CD14-positive monocyte (primary cell): Measurements from ENCODE around the gene CADM2. TPM values are rescaled to one million over a fixed set of nuclear protein-coding genes. Genes with fewer than 3 reads are reported as not detected.

Experiments used
- DNase-seq, 3 donors: peaks; one replicate each; pipeline ENCODE4 v3.0.0-alpha.2; 2011 to 2022
- H2AFZ ChIP-seq: 2 replicates; pipeline ENCODE4 v1.6.0; 2012; ENCODE audit warnings: mild to moderate bottlenecking, low read depth, low read length, inconsistent platforms; ENCODE audit not compliant: insufficient read depth, poor library complexity, severe bottlenecking
- H3K27ac ChIP-seq, 2 donors: 1 replicate in 1 of 2; 2 replicates in 1 of 2; pipeline ENCODE4 v1.5.1; 2012 to 2013; ENCODE audit warnings: low read length in 2 of 2, control low read depth in 1 of 2, inconsistent platforms in 1 of 2, low read depth in 1 of 2, mild to moderate bottlenecking in 1 of 2
- H3K27me3 ChIP-seq, 2 donors: one replicate each; pipeline versions ENCODE4 v1.6.0 to v1.6.1; 2011 to 2013; ENCODE audit warnings: low read length in 2 of 2; ENCODE audit not compliant: control insufficient read depth in 2 of 2, insufficient read depth in 2 of 2
- H3K36me3 ChIP-seq, 2 donors: replicated peaks in 1 of 2; 1 replicate in 1 of 2; 2 replicates in 1 of 2; pipeline versions ENCODE4 v1.5.1 to v1.6.1; 2012 to 2013; ENCODE audit warnings: low read length in 2 of 2, control low read depth in 1 of 2, inconsistent platforms in 1 of 2, mild to moderate bottlenecking in 1 of 2; ENCODE audit not compliant: insufficient read depth in 2 of 2, control insufficient read depth in 1 of 2
- H3K4me1 ChIP-seq, 2 donors: 1 replicate in 1 of 2; 2 replicates in 1 of 2; pipeline versions ENCODE4 v1.5.1 to v1.6.1; 2012 to 2013; ENCODE audit warnings: low read length in 2 of 2, control low read depth in 1 of 2, inconsistent platforms in 1 of 2, mild to moderate bottlenecking in 1 of 2, moderate library complexity in 1 of 2; ENCODE audit not compliant: insufficient read depth in 2 of 2, control insufficient read depth in 1 of 2
- H3K4me2 ChIP-seq: replicated peaks from 2 replicates; pipeline ENCODE3; 2012; ENCODE audit warnings: low read length, moderate library complexity, mild to moderate bottlenecking; ENCODE audit not compliant: poor library complexity, severe bottlenecking; ENCODE audit errors: extremely low read depth
- H3K4me3 ChIP-seq, 3 experiments: fragments of 200-600 bp in 1 of 3; sonication (generic) in 1 of 3; replicated peaks in 1 of 3; 1 replicate in 2 of 3; 2 replicates in 1 of 3; pipeline ENCODE4 v1.5.1; 2011 to 2013; ENCODE audit warnings: low read length in 3 of 3, mild to moderate bottlenecking in 3 of 3, control low read depth in 2 of 3, low read depth in 2 of 3, inconsistent platforms in 1 of 3, moderate library complexity in 1 of 3
- H3K79me2 ChIP-seq: 2 replicates; pipeline ENCODE4 v1.6.0; 2012; ENCODE audit warnings: mild to moderate bottlenecking, control low read depth, inconsistent platforms, low read length, moderate library complexity; ENCODE audit not compliant: insufficient read depth
- H3K9ac ChIP-seq: 2 replicates; pipeline ENCODE4 v1.6.0; 2017; ENCODE audit warnings: low read length, mild to moderate bottlenecking; ENCODE audit not compliant: insufficient read depth, poor library complexity, severe bottlenecking
- H3K9me3 ChIP-seq, 2 donors: replicated peaks in 1 of 2; 1 replicate in 1 of 2; 2 replicates in 1 of 2; pipeline versions ENCODE4 v1.5.1 to v1.6.1; 2012 to 2013; ENCODE audit warnings: low read length in 2 of 2, control low read depth in 1 of 2; ENCODE audit not compliant: control insufficient read depth in 1 of 2, insufficient read depth in 1 of 2
- H4K20me1 ChIP-seq: 2 replicates; pipeline ENCODE4 v1.6.0; 2012; ENCODE audit warnings: mild to moderate bottlenecking, low read length, control low read depth, moderate library complexity; ENCODE audit not compliant: insufficient read depth
- H3K27ac Mint-ChIP-seq, 7 donors: one replicate each; pipeline ENCODE4 v1.8.0; 2020; ENCODE audit warnings: mild to moderate bottlenecking in 7 of 7, mixed read lengths in 7 of 7, moderate library complexity in 6 of 7, inconsistent platforms in 2 of 7
- H3K27me3 Mint-ChIP-seq, 3 donors: one replicate each; pipeline ENCODE4 v1.8.0; 2021 to 2022; ENCODE audit warnings: low read depth in 3 of 3, mild to moderate bottlenecking in 3 of 3, mixed read lengths in 3 of 3, moderate library complexity in 3 of 3, inconsistent platforms in 1 of 3
- H3K36me3 Mint-ChIP-seq, 2 donors: one replicate each; pipeline ENCODE4 v1.8.0; 2020; ENCODE audit warnings: mixed read lengths in 2 of 2, inconsistent platforms in 1 of 2, mild to moderate bottlenecking in 1 of 2
- H3K4me1 Mint-ChIP-seq: one replicate; pipeline ENCODE4 v1.8.0; 2020; ENCODE audit warnings: mild to moderate bottlenecking, mixed read lengths
- H3K4me3 Mint-ChIP-seq, 2 donors: one replicate each; pipeline ENCODE4 v1.8.0; 2020; ENCODE audit warnings: mild to moderate bottlenecking in 2 of 2, mixed read lengths in 2 of 2, moderate library complexity in 1 of 2
- H3K9me3 Mint-ChIP-seq, 7 donors: one replicate each; pipeline ENCODE4 v1.8.0; 2020 to 2022; ENCODE audit warnings: mixed read lengths in 7 of 7, mild to moderate bottlenecking in 6 of 7, moderate library complexity in 6 of 7, inconsistent platforms in 2 of 7
- CTCF ChIP-seq: fragments of 200-600 bp; IDR thresholded peaks from one replicate; pipeline ENCODE4 v1.8.0; 2022; ENCODE audit warnings: antibody characterized with exemption, mild to moderate bottlenecking
- WGBS: methylation state at CpG from one replicate; pipeline ENCODE4 v1.1.5; 2013; ENCODE audit warnings: missing lambda C conversion rate; ENCODE audit not compliant: insufficient coverage; 5-methylcytosine and 5-hydroxymethylcytosine counted together
- intact Hi-C, 2 donors: fragments of 100-400 bp; cut with micrococcal nuclease; formaldehyde crosslinking; loops; one replicate each; pipeline versions ENCODE4 v1.15.0 to v1.15.1; 2023
- polyA plus RNA-seq, 3 donors: library from polyadenylated mRNA; depleted of rRNA in 1 of 3; unstranded in 2 of 3; stranded (reverse) in 1 of 3; fragments of 300-500 nt in 2 of 3; fragments of >200 nt in 1 of 3; fragmentation: Illumina TruSeq in 2 of 3; gene quantifications; 1 replicate in 2 of 3; 2 replicates in 1 of 3; pipeline ENCODE4 v1.2.3, GENCODE V29; 2012 to 2021

CADM2 gene
- polyA plus RNA-seq, 3 donors = not detected

- no peak for TF ChIP-seq CTCF
- no peak overlapping the region for H3K27ac Mint-ChIP-seq
- no peaks in the 10 kb centered on the region for H3K9me3 ChIP-seq
- H3K4me3 ChIP-seq = no peak overlapping the region
- intact Hi-C loops = no loop called here
- H3K36me3 Mint-ChIP-seq = no peaks in the 10 kb centered on the region
- no peak overlapping the region for H2AFZ ChIP-seq
- H3K4me1 ChIP-seq = no peaks in the 10 kb centered on the region
- DNase-seq = no peak
- H3K36me3 ChIP-seq = no peaks in the 10 kb centered on the region
- H3K4me3 Mint-ChIP-seq = no peak overlapping the region
- no peaks in the 10 kb centered on the region for H3K79me2 ChIP-seq
- H3K27me3 ChIP-seq = no peaks in the 10 kb centered on the region
- no peak overlapping the region for H3K9ac ChIP-seq
- WGBS = no CpG with 5 or more reads among the region's 4 CpGs
- no peaks in the 10 kb centered on the region for H4K20me1 ChIP-seq
- H3K9me3 Mint-ChIP-seq = peaks cover 0 to 3% (median 0%) of the 10 kb centered on the region in 7 donors
- H3K27ac ChIP-seq = no peak overlapping the region
- H3K4me1 Mint-ChIP-seq = no peaks in the 10 kb centered on the region
- H3K27me3 Mint-ChIP-seq = peaks cover 0 to 3% (median 0%) of the 10 kb centered on the region in 3 donors
- no peak overlapping the region for H3K4me2 ChIP-seq
These were observed 411.6 kb downstream of the CADM2 start for GRCh38 chr3:85370341-85370740.

GRCh38 chr3:85376131-85376530 lies 417.3 kb downstream of the CADM2 start:
- no peaks in the 10 kb centered on the region for H3K36me3 Mint-ChIP-seq
- H3K4me1 Mint-ChIP-seq = no peaks in the 10 kb centered on the region
- H3K27ac Mint-ChIP-seq = no peak overlapping the region
- no peak overlapping the region for H3K27ac ChIP-seq
- no peaks in the 10 kb centered on the region for H3K27me3 ChIP-seq
- no peak overlapping the region for H3K9ac ChIP-seq
- H4K20me1 ChIP-seq = no peaks in the 10 kb centered on the region
- H3K4me2 ChIP-seq = no peak overlapping the region
- no peaks in the 10 kb centered on the region for H3K4me1 ChIP-seq
- no peaks in the 10 kb centered on the region for H3K9me3 ChIP-seq
- H3K79me2 ChIP-seq = no peaks in the 10 kb centered on the region
- peaks cover 0 to 3% (median 0%) of the 10 kb centered on the region in 3 donors for H3K27me3 Mint-ChIP-seq
- no peak overlapping the region for H3K4me3 ChIP-seq
- intact Hi-C loops = no loop called here
- DNase-seq = no peak
- H3K36me3 ChIP-seq = no peaks in the 10 kb centered on the region
- TF ChIP-seq CTCF = no peak
- H3K4me3 Mint-ChIP-seq = no peak overlapping the region
- H3K9me3 Mint-ChIP-seq = peaks cover 0 to 3% (median 0%) of the 10 kb centered on the region in 7 donors
- no peak overlapping the region for H2AFZ ChIP-seq
